ENCODE data around the gene EIF2B4.
"Not testable (repeated sequence)": the region's sequence is repeated elsewhere in the genome, so short reads cannot be mapped to it uniquely, and the experiment has no call there.

GRCh38 chr2:27319839-27320238, 50.3 kb downstream of the EIF2B4 start:
- TF ChIP-seq CTCF (optimal IDR thresholded peaks at IDR 0.05 in 1 of 3, IDR thresholded peaks at IDR 0.05 in 1 of 3, conservative IDR thresholded peaks at IDR 0.05 in 1 of 3; ENCODE audit: extremely low read depth in 1 of 3, insufficient read depth in 2 of 3, low read length in 3 of 3); EZH2 (IDR thresholded peaks at IDR 0.05; ENCODE audit: low read length): not testable (repeated sequence)

All from keratinocyte (primary cell).